K562 (cell line): Measurements from ENCODE around the gene RDH11. TPM values are rescaled to one million over a fixed set of nuclear protein-coding genes. Genes with fewer than 3 reads are reported as not detected.

ENCODE experiments used
- ATF7 ChIP-seq: fragments of 450-650 bp; IDR thresholded peaks from 2 replicates; pipeline ENCODE4 v1.7.1; 2014; ENCODE audit warnings: mild to moderate bottlenecking, moderate library complexity
- CBX5 ChIP-seq: IDR thresholded peaks from 2 replicates; pipeline ENCODE4 v1.6.1; 2014; ENCODE audit warnings: low read depth, borderline replicate concordance
- DPF2 ChIP-seq: fragments of 450-650 bp; IDR thresholded peaks from 2 replicates; pipeline ENCODE4 v1.6.1; 2016
- EHMT2 ChIP-seq: fragments of 450-650 bp; IDR thresholded peaks from 2 replicates; pipeline ENCODE4 v1.6.1; 2018; ENCODE audit warnings: antibody characterized with exemption
- ETV1 ChIP-seq: fragments of 450-650 bp; conservative IDR thresholded peaks from 2 replicates; pipeline ENCODE4 v1.6.1; 2016; ENCODE audit warnings: missing genetic modification characterization, control low read depth, low read depth, missing compliant biosample characterization
- FOXM1 ChIP-seq, 2 experiments: fragments of 450-650 bp in 1 of 2; sonication (generic) in 1 of 2; formaldehyde crosslinking in 1 of 2; IDR thresholded peaks; 2 replicates each; pipeline versions ENCODE4 v1.6.1 to v1.9.0; 2017 to 2022; ENCODE audit warnings: low read depth in 2 of 2, mild to moderate bottlenecking in 2 of 2, missing genetic modification reagents in 1 of 2, moderate library complexity in 1 of 2
- GMEB1 ChIP-seq: fragments of 250-450 bp; sonication (Bioruptor Pico); IDR thresholded peaks from 2 replicates; pipeline ENCODE4 v1.4.0; 2020; ENCODE audit warnings: mild to moderate bottlenecking
- HDAC1 ChIP-seq, 2 experiments: fragments of 450-650 bp; IDR thresholded peaks; 2 replicates each; pipeline ENCODE4 v1.6.1; 2016 to 2017; ENCODE audit warnings: inconsistent platforms in 1 of 2, mild to moderate bottlenecking in 1 of 2, moderate library complexity in 1 of 2
- ILF3 ChIP-seq: fragments of 450-650 bp; IDR thresholded peaks from 2 replicates; pipeline ENCODE4 v1.6.1; 2018; ENCODE audit warnings: antibody characterized with exemption, mild to moderate bottlenecking, moderate library complexity, borderline replicate concordance
- KDM1A ChIP-seq, 2 experiments: fragments of 450-650 bp; IDR thresholded peaks; 2 replicates each; pipeline ENCODE4 v1.6.1; 2016; ENCODE audit warnings: mild to moderate bottlenecking in 2 of 2
- MYNN ChIP-seq, 2 experiments: sonication (generic); formaldehyde crosslinking in 1 of 2; IDR thresholded peaks; 2 replicates each; pipeline versions ENCODE4 v1.5.0 to v1.6.1; 2016 to 2020; ENCODE audit warnings: antibody characterized with exemption in 1 of 2, missing genetic modification reagents in 1 of 2
- NONO ChIP-seq, 2 experiments: fragments of 200-400 bp in 1 of 2; fragments of 450-650 bp in 1 of 2; formaldehyde crosslinking in 1 of 2; IDR thresholded peaks; 2 replicates each; pipeline ENCODE4 v1.6.1; 2017; ENCODE audit warnings: low read depth in 2 of 2, mild to moderate bottlenecking in 2 of 2, moderate library complexity in 2 of 2, low read length in 1 of 2
- PATZ1 ChIP-seq: fragments of 250-450 bp; sonication (Bioruptor Pico); IDR thresholded peaks from 2 replicates; pipeline ENCODE4 v1.5.0; 2020; ENCODE audit warnings: mild to moderate bottlenecking, borderline replicate concordance
- RNF2 ChIP-seq: sonication (generic); IDR thresholded peaks from 2 replicates; pipeline ENCODE4 v1.6.1; 2016
- SIN3B ChIP-seq: fragments of 450-650 bp; IDR thresholded peaks from 2 replicates; pipeline ENCODE4 v1.6.1; 2017; ENCODE audit warnings: low read depth, mild to moderate bottlenecking, moderate library complexity
- SOX6 ChIP-seq: fragments of 450-650 bp; IDR thresholded peaks from 2 replicates; pipeline ENCODE4 v1.6.1; 2014; ENCODE audit warnings: mild to moderate bottlenecking
- ZNF143 ChIP-seq: sonication (generic); formaldehyde crosslinking; IDR thresholded peaks from 2 replicates; pipeline ENCODE4 v1.9.0; 2022; ENCODE audit warnings: mild to moderate bottlenecking, missing genetic modification reagents
- ZNF780A ChIP-seq: fragments of 250-450 bp; sonication (Bioruptor Pico); IDR thresholded peaks from 2 replicates; pipeline ENCODE4 v1.5.0; 2021; ENCODE audit warnings: mild to moderate bottlenecking
- polyA plus RNA-seq, 8 experiments: library from polyadenylated mRNA; depleted of rRNA in 4 of 8; stranded (reverse) in 5 of 8; unstranded in 3 of 8; fragments of >200 nt; fragmentation: Nextera tagmentation in 2 of 8; fragmentation: Illumina TruSeq in 1 of 8; extraction: Ambion mirVana in 2 of 8; extraction: Trizol in 1 of 8; gene quantifications; 2 replicates each; pipeline versions ENCODE4 v1.2.1 to v1.2.3, GENCODE V29; 2011 to 2014; ENCODE audit warnings: inconsistent platforms in 1 of 8, missing spikeins in 1 of 8
- total RNA-seq, 7 experiments: library from RNA; depleted of rRNA in 6 of 7; stranded (reverse); fragments of >200 nt in 6 of 7; fragmentation: Illumina TruSeq in 2 of 7; extraction: Trizol in 2 of 7; gene quantifications; 2 replicates each; pipeline versions ENCODE4 v1.2.1 to v1.2.3, GENCODE V29; 2011 to 2021; ENCODE audit warnings: low replicate concordance in 1 of 7
- TF ChIP-seq, protein P1 (sequence below): fragments of 250-450 bp; sonication (Bioruptor Pico); IDR thresholded peaks from 2 replicates; pipeline ENCODE4 v1.5.0; 2021
- TF ChIP-seq, protein P2 (sequence below): fragments of 250-450 bp; sonication (Bioruptor Pico); IDR thresholded peaks from 2 replicates; pipeline ENCODE4 v1.5.0; 2021; ENCODE audit warnings: mild to moderate bottlenecking, borderline replicate concordance
- TF ChIP-seq, protein P3 (sequence below), 2 experiments: fragments of 450-650 bp in 1 of 2; sonication (generic) in 1 of 2; formaldehyde crosslinking in 1 of 2; IDR thresholded peaks in 1 of 2; conservative IDR thresholded peaks in 1 of 2; 2 replicates each; pipeline versions ENCODE4 v1.6.1 to v1.8.1; 2016 to 2023; ENCODE audit warnings: mild to moderate bottlenecking in 2 of 2, moderate library complexity in 2 of 2, inconsistent platforms in 1 of 2, missing genetic modification reagents in 1 of 2

Gene RDH11
- total and polyA plus RNA-seq, 9 of the 15 experiments (the other 6 are each of a cell fraction or from before 2014, with no cell fraction given): 50.6 to 172 (median 70.5) TPM

GRCh38 chr14:67680121-67680602 is 15.4 kb downstream of the RDH11 start (continued):
- TF ChIP-seq PATZ1 (CRISPR knock-in tag): no peak
- no peak for TF ChIP-seq CBX5
- TF ChIP-seq RNF2: peak; percentile 25; the same call in 1 of the 2 replicates
- TF ChIP-seq GMEB1 (CRISPR knock-in tag): no peak
- TF ChIP-seq MYNN (IDR thresholded peaks at IDR 0.05): 0 out of 2 replicates have a peak, but pooled peaks have one; percentile 37
- TF ChIP-seq MYNN (CRISPR knock-in tag; IDR thresholded peaks at IDR 0.05): no peak
- TF ChIP-seq EHMT2: 0 out of 2 replicates have a peak, but pooled peaks have one; percentile 39
- TF ChIP-seq, protein P1, sequence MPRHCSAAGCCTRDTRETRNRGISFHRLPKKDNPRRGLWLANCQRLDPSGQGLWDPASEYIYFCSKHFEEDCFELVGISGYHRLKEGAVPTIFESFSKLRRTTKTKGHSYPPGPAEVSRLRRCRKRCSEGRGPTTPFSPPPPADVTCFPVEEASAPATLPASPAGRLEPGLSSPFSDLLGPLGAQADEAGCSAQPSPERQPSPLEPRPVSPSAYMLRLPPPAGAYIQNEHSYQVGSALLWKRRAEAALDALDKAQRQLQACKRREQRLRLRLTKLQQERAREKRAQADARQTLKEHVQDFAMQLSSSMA (CRISPR knock-in tag): no peak
- TF ChIP-seq, protein P2, sequence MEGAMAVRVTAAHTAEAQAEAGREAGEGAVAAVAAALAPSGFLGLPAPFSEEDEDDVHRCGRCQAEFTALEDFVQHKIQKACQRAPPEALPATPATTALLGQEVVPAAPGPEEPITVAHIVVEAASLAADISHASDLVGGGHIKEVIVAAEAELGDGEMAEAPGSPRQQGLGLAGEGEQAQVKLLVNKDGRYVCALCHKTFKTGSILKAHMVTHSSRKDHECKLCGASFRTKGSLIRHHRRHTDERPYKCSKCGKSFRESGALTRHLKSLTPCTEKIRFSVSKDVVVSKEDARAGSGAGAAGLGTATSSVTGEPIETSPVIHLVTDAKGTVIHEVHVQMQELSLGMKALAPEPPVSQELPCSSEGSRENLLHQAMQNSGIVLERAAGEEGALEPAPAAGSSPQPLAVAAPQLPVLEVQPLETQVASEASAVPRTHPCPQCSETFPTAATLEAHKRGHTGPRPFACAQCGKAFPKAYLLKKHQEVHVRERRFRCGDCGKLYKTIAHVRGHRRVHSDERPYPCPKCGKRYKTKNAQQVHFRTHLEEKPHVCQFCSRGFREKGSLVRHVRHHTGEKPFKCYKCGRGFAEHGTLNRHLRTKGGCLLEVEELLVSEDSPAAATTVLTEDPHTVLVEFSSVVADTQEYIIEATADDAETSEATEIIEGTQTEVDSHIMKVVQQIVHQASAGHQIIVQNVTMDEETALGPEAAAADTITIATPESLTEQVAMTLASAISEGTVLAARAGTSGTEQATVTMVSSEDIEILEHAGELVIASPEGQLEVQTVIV (CRISPR knock-in tag): no peak
- peak; percentile 38; the same call in 1 of the 2 replicates for TF ChIP-seq ATF7
- TF ChIP-seq HDAC1 (IDR thresholded peaks at IDR 0.05): peak in 1 of 2 experiments; percentile 34; a peak in 1 of 4 replicates
- peak; percentile 84 for TF ChIP-seq DPF2
- TF ChIP-seq ZNF143 (CRISPR knock-in tag): no peak
- 0 out of 2 replicates have a peak, but pooled peaks have one; percentile 21 for TF ChIP-seq ETV1 (tag)
- peak; percentile 21; the same call in 1 of the 2 replicates for TF ChIP-seq FOXM1 (IDR thresholded peaks at IDR 0.05; ENCODE audit: low read depth)
- TF ChIP-seq FOXM1 (CRISPR knock-in tag; IDR thresholded peaks at IDR 0.05; ENCODE audit: low read depth): no peak
- peak; percentile 38 for TF ChIP-seq SOX6
- TF ChIP-seq ZNF780A (CRISPR knock-in tag): no peak
- no peak for TF ChIP-seq ILF3
- TF ChIP-seq NONO (IDR thresholded peaks at IDR 0.05; ENCODE audit: low read depth in 2 of 2, low read length in 1 of 2): no peak
- TF ChIP-seq, protein P3, sequence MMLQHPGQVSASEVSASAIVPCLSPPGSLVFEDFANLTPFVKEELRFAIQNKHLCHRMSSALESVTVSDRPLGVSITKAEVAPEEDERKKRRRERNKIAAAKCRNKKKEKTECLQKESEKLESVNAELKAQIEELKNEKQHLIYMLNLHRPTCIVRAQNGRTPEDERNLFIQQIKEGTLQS (IDR thresholded peaks at IDR 0.05): peak; percentile 86
- TF ChIP-seq, protein P3 (CRISPR knock-in tag; conservative IDR thresholded peaks at IDR 0.05): no peak
- TF ChIP-seq SIN3B: no peak
- TF ChIP-seq KDM1A (IDR thresholded peaks at IDR 0.05): peak; percentile 31 to 62; a peak in 1 of 4 replicates
